SW480 (cell line): Measurements from ENCODE around the gene YTHDF1.

Experiments
- DNase-seq: peaks from one replicate; pipeline ENCODE4 v3.0.0-alpha.2; 2016; ENCODE audit warnings: low spot score

YTHDF1 gene

DNA sequence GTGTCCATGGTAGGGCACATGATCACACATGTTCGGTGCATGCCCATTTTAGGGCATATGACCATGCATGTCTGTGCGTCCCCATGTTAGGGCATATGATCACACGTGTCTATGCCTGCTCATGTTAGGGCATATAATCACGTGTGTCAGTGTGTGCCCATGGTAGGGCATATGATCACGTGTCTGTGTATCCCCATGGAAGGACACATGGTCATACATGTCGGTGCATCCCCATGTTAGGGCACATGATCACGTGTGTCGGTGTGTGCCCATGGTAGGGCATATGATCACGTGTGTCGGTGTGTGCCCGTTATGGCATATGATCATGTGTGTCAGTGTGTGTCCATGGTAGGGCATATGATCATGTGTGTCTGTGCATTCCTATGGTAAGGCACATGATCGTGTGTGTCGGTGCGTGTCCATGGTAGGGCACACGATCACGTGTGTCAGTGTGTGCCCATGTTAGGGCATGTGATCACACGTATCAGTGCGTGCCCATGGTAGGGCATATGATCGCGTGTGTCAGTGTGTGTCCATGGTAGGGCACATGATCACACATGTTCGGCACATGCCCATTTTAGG lies 30.6 kb downstream of the YTHDF1 start:
- no peak for DNase-seq

DNA sequence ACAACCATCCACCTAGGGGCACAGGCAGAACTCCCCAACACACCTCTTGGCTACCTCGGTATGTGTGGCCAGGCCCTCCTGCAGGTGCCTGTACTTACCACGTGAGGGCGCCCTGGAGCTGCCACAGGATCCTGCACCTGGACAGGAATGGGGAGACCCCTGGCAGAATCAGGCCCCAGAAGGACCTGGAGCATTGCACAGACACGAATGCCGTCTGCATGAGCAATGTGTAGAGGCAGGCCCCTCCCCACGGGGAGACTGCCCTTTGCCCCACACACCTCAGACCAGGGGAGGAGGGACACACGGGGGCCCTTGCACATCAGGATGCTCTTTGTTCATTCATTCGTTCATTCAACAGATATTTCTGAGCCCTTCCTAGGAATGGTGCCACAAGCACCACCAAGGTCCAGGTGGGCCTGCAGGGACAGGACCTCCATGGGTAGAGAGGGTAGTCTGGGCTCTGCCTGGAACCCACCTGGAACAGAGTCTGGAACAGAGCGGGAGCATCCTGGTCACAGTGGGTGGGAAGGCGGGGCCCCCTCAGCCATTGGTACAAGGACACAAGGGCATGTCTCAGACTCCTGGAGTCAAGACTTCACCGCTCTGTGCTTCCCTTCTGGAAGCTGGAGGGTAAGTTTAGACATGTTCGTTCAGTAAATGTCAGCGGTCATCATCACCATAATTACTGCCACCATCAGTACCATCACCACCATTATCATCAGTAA lies 32.3 kb downstream of the YTHDF1 start:
- DNase-seq: peak; percentile 57

DNA sequence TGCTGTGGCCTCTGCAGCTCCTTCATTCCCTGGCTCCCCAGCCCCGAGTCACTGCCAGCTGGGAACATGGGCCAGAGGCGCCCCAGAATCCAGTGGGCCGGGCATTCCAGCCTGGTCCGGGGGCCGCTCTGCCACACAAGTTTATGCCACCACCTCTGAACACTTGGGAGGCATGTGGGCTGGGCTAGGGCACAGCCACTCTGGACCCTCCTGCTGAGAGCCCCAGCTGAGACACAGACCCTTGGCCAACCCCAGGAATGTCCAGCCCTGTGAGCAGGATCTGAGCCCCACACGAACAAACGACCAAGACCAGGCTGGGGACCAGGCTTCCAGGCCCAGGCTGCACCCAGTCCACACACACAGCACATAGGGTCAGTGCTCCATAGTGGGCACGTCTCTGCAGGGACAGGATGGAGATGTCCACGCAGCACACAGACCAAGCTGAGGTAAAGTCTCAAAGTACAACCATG lies 33.0 kb downstream of the YTHDF1 start:
- DNase-seq: no peak

- no peak for DNase-seq
Observed at GRCh38 chr20:63182425-63182824, 33.5 kb downstream of the YTHDF1 start.

- no peak for DNase-seq
Observed at GRCh38 chr20:63181226-63181625, 34.7 kb downstream of the YTHDF1 start.

GRCh38 chr20:63180569-63181185 lies 35.3 kb downstream of the YTHDF1 start:
- no peak for DNase-seq

- peak; percentile 58 for DNase-seq
Observed at GRCh38 chr20:63179687-63180568, 36.0 kb downstream of the YTHDF1 start.

DNA sequence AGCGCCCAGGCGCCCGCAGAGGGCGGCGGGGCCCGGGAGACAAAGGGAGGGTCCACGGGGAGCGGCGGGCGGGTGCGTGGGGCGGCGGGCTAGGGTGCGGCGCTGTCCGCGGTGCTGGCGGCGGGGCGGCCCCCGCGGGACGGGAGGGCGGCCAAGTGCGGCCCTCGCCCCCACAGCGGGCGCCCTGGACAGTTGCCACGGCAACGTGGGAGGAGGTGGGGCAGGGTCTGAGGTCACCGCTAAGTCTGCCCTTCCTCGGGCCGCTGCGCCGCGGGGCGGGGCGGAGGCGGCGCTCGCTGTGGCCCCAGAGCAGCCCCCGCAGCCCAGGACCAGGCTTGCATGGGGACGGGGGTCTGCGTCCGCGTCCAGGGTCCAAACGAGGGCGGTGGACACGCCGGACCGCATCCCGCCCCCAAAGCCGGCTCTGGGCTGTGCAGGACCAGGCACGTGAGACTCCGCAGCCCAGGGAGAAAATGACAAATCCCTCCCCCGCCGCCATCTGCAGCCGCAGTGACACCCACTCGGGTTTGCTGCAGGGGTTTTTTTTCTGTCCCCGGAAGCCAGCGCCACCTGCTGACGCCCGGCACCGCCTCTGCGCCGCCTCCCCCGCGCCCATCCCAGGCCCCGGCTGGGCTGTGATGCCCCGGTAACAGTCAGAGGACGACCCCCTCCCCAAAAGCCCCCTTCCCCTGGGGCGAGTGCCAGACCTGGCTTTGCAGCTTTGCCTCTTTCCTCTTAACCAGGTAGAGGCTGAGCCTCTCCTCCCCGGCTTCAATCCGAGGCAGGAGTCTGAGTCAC lies 36.8 kb downstream of the YTHDF1 start:
- peak; percentile 86 for DNase-seq

DNA sequence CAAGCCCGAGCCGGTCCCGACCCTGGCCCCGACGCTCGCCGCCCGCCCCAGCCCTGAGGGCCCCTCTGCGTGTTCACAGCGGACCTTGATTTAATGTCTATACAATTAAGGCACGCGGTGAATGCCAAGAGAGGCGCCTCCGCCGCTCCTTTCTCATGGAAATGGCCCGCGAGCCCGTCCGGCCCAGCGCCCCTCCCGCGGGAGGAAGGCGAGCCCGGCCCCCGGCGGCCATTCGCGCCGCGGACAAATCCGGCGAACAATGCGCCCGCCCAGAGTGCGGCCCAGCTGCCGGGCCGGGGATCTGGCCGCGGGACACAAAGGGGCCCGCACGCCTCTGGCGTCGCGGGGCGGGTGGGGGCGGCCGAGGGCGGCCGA lies 37.5 kb downstream of the YTHDF1 start:
- no peak for DNase-seq

DNA sequence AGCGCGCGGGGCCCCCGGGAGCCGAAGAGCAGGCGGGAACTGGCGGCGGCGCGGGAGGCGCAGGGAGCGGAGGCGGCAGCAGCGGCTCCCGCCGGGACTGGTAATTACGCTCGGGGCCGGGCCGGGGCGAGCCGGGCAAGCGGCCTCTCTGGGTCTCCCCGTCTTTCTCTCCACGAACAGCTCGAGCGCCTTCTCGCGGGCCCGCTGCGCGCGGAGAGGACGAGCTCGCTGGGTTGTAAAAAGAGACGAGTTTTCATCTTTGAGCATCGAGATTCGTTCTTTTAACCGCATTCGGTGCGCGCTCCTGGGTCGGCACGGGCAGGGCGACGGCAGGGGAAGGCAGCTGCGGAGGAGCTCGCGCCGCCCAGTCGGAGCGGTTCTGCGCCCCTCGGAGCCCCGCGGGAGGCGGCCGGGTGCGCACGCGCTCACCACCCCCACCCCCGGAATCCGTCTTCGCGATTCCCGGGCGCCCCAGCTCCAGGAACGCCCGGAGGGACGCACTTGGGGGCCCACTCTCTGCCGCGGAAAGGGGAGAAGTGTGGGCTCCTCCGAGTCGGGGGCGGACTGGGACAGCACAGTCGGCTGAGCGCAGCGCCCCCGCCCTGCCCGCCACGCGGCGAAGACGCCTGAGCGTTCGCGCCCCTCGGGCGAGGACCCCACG lies 38.0 kb downstream of the YTHDF1 start:
- no peak for DNase-seq

- no peak for DNase-seq
Observed at GRCh38 chr20:63177134-63177784, 38.7 kb downstream of the YTHDF1 start.

- no peak for DNase-seq
Observed at GRCh38 chr20:63176427-63177133, 39.4 kb downstream of the YTHDF1 start.

DNA sequence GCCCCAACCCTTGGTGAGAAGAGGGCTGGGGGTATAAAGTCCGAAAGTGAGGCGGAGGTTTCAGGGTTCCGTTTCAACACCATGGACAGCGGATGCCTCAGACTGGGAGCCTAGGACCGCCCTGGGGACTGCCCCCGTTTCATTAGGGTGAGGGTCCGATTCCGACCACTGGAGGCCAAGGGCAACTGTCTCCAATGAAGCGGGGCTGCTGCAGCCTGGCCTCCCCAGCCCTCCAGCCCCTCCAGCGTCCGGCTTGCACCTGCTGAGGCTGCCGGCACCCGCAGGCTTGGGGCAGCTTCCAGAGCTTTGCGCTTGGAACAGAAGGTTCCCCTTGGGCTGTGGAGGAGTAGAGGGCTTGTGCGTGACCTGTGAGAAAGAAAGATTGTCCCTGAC lies 39.9 kb downstream of the YTHDF1 start:
- no peak for DNase-seq

DNA sequence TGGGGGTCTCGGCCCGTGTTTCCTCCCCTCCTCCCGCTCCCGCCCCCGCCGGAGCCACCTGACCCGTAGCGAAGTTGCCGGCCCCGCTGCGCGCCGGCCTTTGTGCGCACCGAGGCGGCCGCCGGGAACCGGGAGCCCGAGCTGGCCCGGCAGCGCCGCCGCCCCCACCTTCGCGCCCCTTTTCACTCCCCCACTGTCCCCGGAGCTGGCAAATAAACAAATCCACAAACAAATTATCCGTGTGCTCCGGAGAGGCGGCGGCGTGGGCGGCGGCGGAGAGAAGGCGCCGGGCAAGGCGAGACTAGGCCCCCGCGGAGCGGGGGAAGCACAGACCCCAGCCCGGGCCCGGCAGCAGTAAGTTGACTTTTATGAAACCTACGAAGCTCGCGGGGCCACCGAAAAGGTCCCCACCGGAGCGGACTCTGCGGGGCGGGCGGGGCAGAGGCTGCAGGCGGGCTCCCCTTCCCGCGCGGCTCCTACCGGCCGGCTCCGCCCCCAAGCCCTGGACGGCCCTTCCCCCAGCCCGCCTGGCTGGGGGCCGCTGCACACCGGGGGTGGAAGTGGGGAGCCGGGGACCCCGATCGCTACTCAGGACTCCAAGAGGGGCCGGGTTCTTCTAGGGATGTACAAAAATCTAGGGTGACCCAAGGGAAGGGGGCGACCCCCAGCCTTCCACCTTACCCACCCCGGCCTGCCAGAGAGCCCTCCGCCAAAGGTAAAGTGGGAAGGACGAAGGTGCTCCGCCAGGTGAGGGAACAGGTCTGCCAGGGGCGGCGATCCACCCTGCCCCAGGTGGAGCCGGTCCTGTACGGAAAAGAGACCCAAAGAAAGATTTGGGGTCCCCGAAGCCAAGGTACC lies 40.7 kb downstream of the YTHDF1 start:
- DNase-seq: no peak

DNA sequence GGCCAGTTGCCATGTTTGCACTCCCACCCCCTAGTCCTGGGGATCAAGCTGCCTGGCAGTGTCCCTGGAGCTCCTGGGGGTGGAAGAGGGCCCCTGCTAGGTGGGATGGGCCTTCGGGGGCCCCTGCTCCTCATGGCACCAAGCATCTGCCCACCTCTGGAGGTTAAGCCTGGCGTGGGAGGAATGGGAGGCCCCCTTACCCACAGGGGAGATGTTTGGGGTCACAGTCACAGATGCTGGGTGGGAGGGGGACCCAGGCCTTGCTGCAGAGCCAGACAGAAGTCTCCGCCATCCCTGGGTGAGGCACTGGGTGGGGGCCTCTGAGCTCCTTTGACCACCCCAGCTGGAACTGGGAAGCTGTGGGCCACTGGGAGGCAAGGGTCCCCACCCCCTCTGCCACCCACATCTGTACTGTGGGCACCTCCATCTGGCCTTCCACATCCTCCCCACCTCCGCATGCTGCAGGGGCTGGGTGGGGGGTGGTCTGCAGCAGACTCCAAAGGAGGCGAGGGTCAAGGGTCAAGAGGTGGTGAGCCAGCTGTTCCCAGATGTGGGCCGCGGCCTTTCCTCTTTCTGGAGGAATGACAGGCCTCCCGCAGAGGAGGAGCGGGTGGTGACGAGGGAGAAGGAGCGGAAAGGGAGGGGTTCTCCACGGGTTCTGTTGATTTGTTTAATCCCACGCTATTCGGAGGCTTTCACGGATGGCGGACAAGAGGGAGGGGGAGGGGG lies 41.5 kb downstream of the YTHDF1 start:
- DNase-seq: no peak

DNA sequence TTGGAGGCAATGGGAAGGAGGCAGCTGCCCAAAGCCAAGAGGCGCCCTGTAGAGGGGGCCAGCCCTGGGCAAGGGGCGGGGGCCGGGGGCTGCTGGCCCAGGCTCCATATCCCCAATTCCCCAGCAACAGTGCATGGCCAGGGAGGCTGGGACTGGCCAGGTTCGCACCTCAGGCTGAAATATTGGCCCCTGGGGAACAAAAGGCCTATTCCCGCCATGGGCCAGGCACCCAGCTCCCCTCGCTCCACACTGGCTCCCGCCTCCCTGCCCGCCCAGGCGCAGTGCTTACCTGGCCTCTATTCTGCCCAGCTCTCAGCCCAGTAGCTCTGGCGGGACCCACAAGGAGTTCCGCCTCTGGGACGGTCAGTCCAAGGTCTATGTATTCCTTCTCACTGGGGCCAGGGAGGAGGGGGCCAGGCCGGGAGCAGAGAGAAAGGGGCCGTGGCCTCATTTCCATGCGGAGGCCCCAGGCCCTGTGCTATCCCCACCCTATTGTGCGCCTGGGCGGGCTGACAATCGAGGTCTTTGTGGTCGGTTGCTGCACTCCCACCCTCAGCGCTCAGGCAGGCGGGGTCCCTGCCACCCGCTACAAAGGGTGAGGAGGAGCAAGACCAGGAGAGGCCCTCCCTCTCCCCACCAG lies 42.3 kb downstream of the YTHDF1 start:
- no peak for DNase-seq

DNA sequence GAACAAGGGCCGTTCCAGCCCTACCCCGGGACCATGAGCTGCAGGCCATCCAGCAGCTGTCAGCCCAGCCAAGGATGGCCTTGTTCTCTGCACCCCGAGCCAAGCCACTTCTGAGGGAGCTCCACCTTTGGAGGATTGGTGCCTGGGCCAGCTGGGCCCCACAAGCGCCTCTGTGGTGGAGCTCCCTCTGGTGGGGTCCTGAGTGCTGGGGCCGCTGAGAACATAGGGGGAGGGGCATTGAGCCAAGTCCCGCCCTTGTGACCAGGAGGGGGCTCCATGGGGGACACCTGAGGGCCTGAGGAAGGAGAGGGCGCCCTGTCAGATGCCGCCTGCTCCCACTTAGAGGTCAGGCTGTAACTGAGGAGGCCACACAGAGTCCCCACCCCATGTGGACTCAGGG lies 43.2 kb downstream of the YTHDF1 start:
- peak; percentile 52 for DNase-seq

GRCh38 chr20:63171991-63172390 lies 43.9 kb downstream of the YTHDF1 start:
- no peak for DNase-seq
